Measurements from ENCODE around the gene SCGB2A2. TPM values are rescaled to one million over a fixed set of nuclear protein-coding genes. Genes with fewer than 3 reads are reported as not detected.

Gene SCGB2A2
- total and polyA plus RNA-seq, 11 donors, result not detected

GRCh38 chr11:62295504-62295903, 25.5 kb downstream of the SCGB2A2 start:
- H3K36me3 ChIP-seq, result no peaks in the 10 kb centered on the region
- intact Hi-C loops (cut with DNase I), result no loop called here
- no peak overlapping the region for H3K4me3 ChIP-seq
- H3K4me1 ChIP-seq, result no peaks in the 10 kb centered on the region
- DNase-seq, result no peak
- TF ChIP-seq CTCF (IDR thresholded peaks at IDR 0.05) (no peak), POLR2A (IDR thresholded peaks at IDR 0.05) (no peak)
- H3K27ac ChIP-seq, result no peak overlapping the region
- H3K9me3 ChIP-seq, result no peaks in the 10 kb centered on the region
- WGBS, 4 donors, result 25 to 49% (median 46%) methylated on average over 1 to 2 of the region's 2 CpGs
- peaks cover 0 to 18% (median 4%) of the 10 kb centered on the region in 9 donors for H3K27me3 ChIP-seq
- peak in 2 of 4 donors; percentile 34 to 48 for ATAC-seq

GRCh38 chr11:62298975-62299374, 29.0 kb downstream of the SCGB2A2 start, which contains the start of gene SCGB1D4:
SCGB1D4 (minus strand) TSS chr11:62299075; CDS start chr11:62299010, 65 bp downstream.
- H3K27ac ChIP-seq, result no peak within 1 kb of the TSS
- 58 to 71% (median 62%) methylated on average over 7 of the region's 7 CpGs for WGBS, 4 donors
- H3K4me1 ChIP-seq, result no peaks in the 10 kb centered on the region
- no peak within 1 kb of the TSS for H3K4me3 ChIP-seq
- TF ChIP-seq CTCF (IDR thresholded peaks at IDR 0.05) (no peak), POLR2A (IDR thresholded peaks at IDR 0.05) (no peak)
- no peaks in the 10 kb centered on the region for H3K9me3 ChIP-seq
- intact Hi-C loops (cut with DNase I), result no loop called here
- no peaks in the 10 kb centered on the region for H3K36me3 ChIP-seq
- DNase-seq, result no peak
- ATAC-seq, result no peak
- peaks cover 0 to 25% (median 4%) of the 10 kb centered on the region in 9 donors for H3K27me3 ChIP-seq

- peaks cover 0 to 33% (median 0%) of the 10 kb centered on the region in 9 donors for H3K27me3 ChIP-seq
These were observed 36.3 kb downstream of the SCGB2A2 start for GRCh38 chr11:62306227-62306626.

GRCh38 chr11:62307950-62308349, 38.0 kb downstream of the SCGB2A2 start:
- no peak for ATAC-seq
- intact Hi-C loops (cut with DNase I), result no loop called here
- DNase-seq, result no peak
- Histone ChIP-seq H3K4me1 (peaks cover 0 to 10% (median 0%) of the 10 kb centered on the region in 12 donors), H3K36me3 (no peaks in the 10 kb centered on the region), H3K27ac (no peak overlapping the region), H3K9me3 (peaks cover 0 to 14% (median 0%) of the 10 kb centered on the region in 12 donors), H3K27me3 (peaks cover 0 to 43% (median 0%) of the 10 kb centered on the region in 9 donors), H3K4me3 (no peak overlapping the region)
- TF ChIP-seq POLR2A (IDR thresholded peaks at IDR 0.05) (no peak), CTCF (IDR thresholded peaks at IDR 0.05) (no peak)

More at GRCh38 chr11:62306227-62306626, 36.3 kb downstream of the SCGB2A2 start:
- WGBS, 4 donors, result 19 to 59% (median 46%) methylated on average over 4 to 6 of the region's 6 CpGs
- Histone ChIP-seq H3K4me3 (no peak overlapping the region), H3K9me3 (peaks cover 0 to 14% (median 0%) of the 10 kb centered on the region in 12 donors), H3K36me3 (no peaks in the 10 kb centered on the region), H3K4me1 (peaks cover 0 to 4% (median 0%) of the 10 kb centered on the region in 12 donors), H3K27ac (no peak overlapping the region)
- intact Hi-C loops (cut with DNase I), result no loop called here
- no peak for ATAC-seq
- no peak for TF ChIP-seq CTCF (IDR thresholded peaks at IDR 0.05)
- TF ChIP-seq POLR2A (IDR thresholded peaks at IDR 0.05), result no peak
- DNase-seq, result no peak

Measured in heart left ventricle (tissue), 16 donors.